H1 (cell line): Measurements from ENCODE around the gene GNG13. TPM values are rescaled to one million over a fixed set of nuclear protein-coding genes. Genes with fewer than 3 reads are reported as not detected.

ENCODE experiments used
- CTCF ChIA-PET: fragments of 300-600 bp; sonication (Branson Sonifier 250); formaldehyde crosslinking; loops from one replicate; lab custom pipeline; 2021; ENCODE audit not compliant: partially characterized antibody; lab: Charles Lee
- POLR2A ChIA-PET: fragments of 300-600 bp; sonication (Branson Sonifier 250); formaldehyde crosslinking; loops from one replicate; lab custom pipeline; 2021; ENCODE audit warnings: inconsistent platforms; ENCODE audit not compliant: partially characterized antibody; lab: Charles Lee
- DNase-seq, 2 experiments: peaks; one replicate each; pipeline versions ENCODE4 v3.0.0 to v3.0.0-alpha.2; 2010 to 2022; ENCODE audit warnings: low spot score in 2 of 2, low read depth in 1 of 2, mixed read lengths in 1 of 2
- FAIRE-seq: peaks from 2 replicates; lab custom pipeline; 2011; peaks lifted over from hg19 to GRCh38; lab: Jason Lieb, UNC
- H2AFZ ChIP-seq: 2 replicates; pipeline ENCODE4 v1.8.1; 2012; ENCODE audit warnings: low read length, inconsistent platforms
- H2AK5ac ChIP-seq: 2 replicates; pipeline ENCODE4 v1.6.1; 2013; ENCODE audit warnings: low read depth, low read length
- H2BK120ac ChIP-seq: replicated peaks from 2 replicates; pipeline ENCODE3; 2013; ENCODE audit warnings: low read depth, low read length, inconsistent platforms
- H2BK12ac ChIP-seq: 2 replicates; pipeline ENCODE4 v1.6.1; 2013; ENCODE audit warnings: low read depth, low read length
- H2BK15ac ChIP-seq: 2 replicates; pipeline ENCODE4 v1.6.1; 2013; ENCODE audit warnings: low read length
- H2BK20ac ChIP-seq: 2 replicates; pipeline ENCODE4 v1.6.1; 2013; ENCODE audit warnings: low read length
- H2BK5ac ChIP-seq: 2 replicates; pipeline ENCODE4 v1.6.1; 2013; ENCODE audit warnings: low read depth, low read length
- H3K14ac ChIP-seq: 2 replicates; pipeline ENCODE4 v1.6.1; 2013; ENCODE audit warnings: inconsistent platforms; ENCODE audit not compliant: insufficient read length
- H3K18ac ChIP-seq: 2 replicates; pipeline ENCODE4 v1.6.1; 2013; ENCODE audit warnings: low read length; ENCODE audit errors: extremely low read depth
- H3K23ac ChIP-seq: 2 replicates; pipeline ENCODE4 v1.6.1; 2013; ENCODE audit warnings: inconsistent platforms; ENCODE audit not compliant: insufficient read length
- H3K23me2 ChIP-seq: 2 replicates; pipeline ENCODE4 v1.6.1; 2013; ENCODE audit warnings: low read depth, low read length
- H3K27ac ChIP-seq: 2 replicates; pipeline ENCODE4 v1.6.1; 2011; ENCODE audit warnings: low read depth, low read length, inconsistent platforms
- H3K27me3 ChIP-seq, 4 experiments: replicated peaks in 1 of 4; 1 replicate in 1 of 4; 2 replicates in 3 of 4; pipeline versions ENCODE4 v1.6.1 to v1.8.1; 2011 to 2013; ENCODE audit warnings: low read length in 3 of 4, mild to moderate bottlenecking in 3 of 4, inconsistent platforms in 2 of 4, mixed read lengths in 2 of 4, moderate library complexity in 1 of 4; ENCODE audit not compliant: control insufficient read depth in 3 of 4, insufficient read depth in 3 of 4; ENCODE audit errors: extremely low read depth in 1 of 4
- H3K36me3 ChIP-seq, 4 experiments: 2 replicates each; pipeline versions ENCODE4 v1.6.1 to v1.8.1; 2011 to 2013; ENCODE audit warnings: mild to moderate bottlenecking in 4 of 4, low read length in 3 of 4, moderate library complexity in 2 of 4, control low read depth in 1 of 4, inconsistent platforms in 1 of 4; ENCODE audit not compliant: insufficient read depth in 4 of 4, control insufficient read depth in 2 of 4
- H3K4ac ChIP-seq: replicated peaks from 2 replicates; pipeline ENCODE3; 2013; ENCODE audit warnings: low read length, low read depth, mixed read lengths, inconsistent platforms; ENCODE audit not compliant: insufficient read length
- H3K4me1 ChIP-seq, 4 experiments: replicated peaks in 1 of 4; 1 replicate in 1 of 4; 2 replicates in 3 of 4; pipeline versions ENCODE4 v1.6.1 to v1.8.1; 2011 to 2013; ENCODE audit warnings: low read length in 3 of 4, inconsistent platforms in 2 of 4, mixed read lengths in 1 of 4; ENCODE audit not compliant: insufficient read depth in 4 of 4, control insufficient read depth in 3 of 4
- H3K4me2 ChIP-seq, 2 experiments: 2 replicates each; pipeline versions ENCODE4 v1.6.1 to v1.8.1; 2011 to 2013; ENCODE audit warnings: low read depth in 2 of 2, low read length in 2 of 2, control low read depth in 1 of 2, inconsistent platforms in 1 of 2, mild to moderate bottlenecking in 1 of 2; ENCODE audit not compliant: insufficient read depth in 1 of 2
- H3K4me3 ChIP-seq, 4 experiments: fragments of 200-600, 300-600 bp in 1 of 4; sonication (generic), shearing (Covaris generic), sonication (Bioruptor Twin) in 1 of 4; 2 replicates each; pipeline versions ENCODE4 v1.5.1 to v1.8.1; 2011 to 2016; ENCODE audit warnings: low read length in 4 of 4, low read depth in 3 of 4, control low read depth in 2 of 4, inconsistent platforms in 2 of 4, mild to moderate bottlenecking in 2 of 4, mixed read lengths in 1 of 4, moderate library complexity in 1 of 4; ENCODE audit not compliant: insufficient read depth in 2 of 4; ENCODE audit errors: extremely low read depth in 1 of 4
- H3K56ac ChIP-seq: replicated peaks from 2 replicates; pipeline ENCODE3; 2013; ENCODE audit warnings: low read depth, mild to moderate bottlenecking, mixed read lengths, low read length, inconsistent platforms; ENCODE audit not compliant: insufficient read length
- H3K79me1 ChIP-seq: 2 replicates; pipeline ENCODE4 v1.6.1; 2013; ENCODE audit warnings: low read depth, low read length, control low read depth
- H3K79me2 ChIP-seq, 2 experiments: 2 replicates each; pipeline versions ENCODE4 v1.6.1 to v1.8.1; 2012 to 2013; ENCODE audit warnings: low read length in 2 of 2, mild to moderate bottlenecking in 2 of 2, inconsistent platforms in 1 of 2; ENCODE audit not compliant: insufficient read depth in 2 of 2, control insufficient read depth in 1 of 2
- H3K9ac ChIP-seq, 4 experiments: replicated peaks in 1 of 4; 1 replicate in 1 of 4; 2 replicates in 3 of 4; pipeline versions ENCODE4 v1.6.1 to v1.8.1; 2011 to 2013; ENCODE audit warnings: low read depth in 3 of 4, low read length in 3 of 4, control low read depth in 2 of 4, mild to moderate bottlenecking in 2 of 4, moderate library complexity in 2 of 4, inconsistent platforms in 1 of 4; ENCODE audit errors: extremely low read depth in 1 of 4
- H3K9me3 ChIP-seq, 2 experiments: 2 replicates each; pipeline versions ENCODE4 v1.6.1 to v1.8.1; 2012 to 2013; ENCODE audit warnings: mild to moderate bottlenecking in 2 of 2, moderate library complexity in 2 of 2, control low read depth in 1 of 2, inconsistent platforms in 1 of 2, low read depth in 1 of 2, low read length in 1 of 2, mixed read lengths in 1 of 2; ENCODE audit not compliant: insufficient read depth in 2 of 2
- H4K20me1 ChIP-seq, 2 experiments: replicated peaks in 1 of 2; 2 replicates each; pipeline versions ENCODE3 to v1.8.1; 2011 to 2013; ENCODE audit warnings: inconsistent platforms in 2 of 2, low read length in 2 of 2, mild to moderate bottlenecking in 1 of 2; ENCODE audit not compliant: insufficient read depth in 2 of 2, control insufficient read depth in 1 of 2
- H4K5ac ChIP-seq: 2 replicates; pipeline ENCODE4 v1.6.1; 2013; ENCODE audit warnings: low read length, low read depth, mixed read lengths, inconsistent platforms; ENCODE audit not compliant: insufficient read length
- H4K8ac ChIP-seq: 2 replicates; pipeline ENCODE4 v1.8.0; 2013; ENCODE audit warnings: mild to moderate bottlenecking, moderate library complexity, low read length, inconsistent platforms; ENCODE audit not compliant: insufficient read depth; ENCODE audit errors: extremely low read depth
- H4K91ac ChIP-seq: replicated peaks from 2 replicates; pipeline ENCODE3; 2013; ENCODE audit warnings: low read length, mixed read lengths, inconsistent platforms; ENCODE audit not compliant: insufficient read length
- CREB1 ChIP-seq: IDR thresholded peaks from 2 replicates; pipeline ENCODE4 v1.6.1; 2012; ENCODE audit warnings: inconsistent platforms
- CTCF ChIP-seq, 3 experiments: IDR thresholded peaks; 1 replicate in 2 of 3; 2 replicates in 1 of 3; pipeline versions ENCODE4 v1.5.1 to v1.6.1; 2011; ENCODE audit warnings: low read length in 3 of 3, mild to moderate bottlenecking in 3 of 3, inconsistent platforms in 2 of 3, low read depth in 1 of 3, moderate library complexity in 1 of 3; ENCODE audit not compliant: insufficient read depth in 1 of 3; ENCODE audit errors: control extremely low read depth in 1 of 3
- JUND ChIP-seq: IDR thresholded peaks from 2 replicates; pipeline ENCODE4 v1.6.1; 2011; ENCODE audit warnings: mild to moderate bottlenecking, improper control_type of control experiment, low read length
- POLR2A ChIP-seq, 2 experiments: IDR thresholded peaks; 1 replicate in 1 of 2; 2 replicates in 1 of 2; pipeline ENCODE4 v1.6.1; 2011; ENCODE audit warnings: low read depth in 2 of 2, low read length in 2 of 2, mild to moderate bottlenecking in 2 of 2; ENCODE audit errors: control extremely low read depth in 1 of 2
- RBBP5 ChIP-seq: IDR thresholded peaks from 2 replicates; pipeline ENCODE4 v1.7.1; 2012; ENCODE audit warnings: low read depth, mild to moderate bottlenecking, inconsistent platforms, low read length, moderate library complexity, borderline replicate concordance
- SIRT6 ChIP-seq: IDR thresholded peaks from one replicate; pipeline ENCODE4 v1.7.1; 2012; ENCODE audit warnings: low read length, inconsistent platforms
- SP4 ChIP-seq: IDR thresholded peaks from 2 replicates; pipeline ENCODE4 v1.6.1; 2012; ENCODE audit warnings: low read length, inconsistent platforms
- TBP ChIP-seq: IDR thresholded peaks from 2 replicates; pipeline ENCODE4 v1.6.1; 2011; ENCODE audit warnings: low read depth, low read length, improper control_type of control experiment
- USF2 ChIP-seq: IDR thresholded peaks from 2 replicates; pipeline ENCODE4 v1.6.1; 2011; ENCODE audit warnings: low read length, improper control_type of control experiment
- ZNF274 ChIP-seq: IDR thresholded peaks from 2 replicates; pipeline ENCODE4 v1.7.0; 2012; ENCODE audit warnings: low read length, borderline replicate concordance; ENCODE audit errors: extremely low read depth
- WGBS, 2 experiments: shearing (Covaris generic) in 1 of 2; methylation state at CpG; one replicate each; pipeline versions ENCODE4 v1.1.6 to v1.1.7; 2013 to 2015; ENCODE audit warnings: low lambda C conversion rate in 2 of 2, mixed read lengths in 2 of 2, inconsistent platforms in 1 of 2, low coverage in 1 of 2, missing lambda C conversion rate in 1 of 2; ENCODE audit not compliant: insufficient replicate concordance in 2 of 2, insufficient coverage in 1 of 2, insufficient read length in 1 of 2; ENCODE audit errors: extremely low coverage in 1 of 2, missing lambda C conversion rate in 1 of 2; 5-methylcytosine and 5-hydroxymethylcytosine counted together
- polyA plus RNA-seq, 7 experiments: library from polyadenylated mRNA; depleted of rRNA in 3 of 7; stranded (reverse) in 5 of 7; unstranded in 2 of 7; fragments of >200 nt in 5 of 7; fragments of 200-250 nt in 2 of 7; gene quantifications; 1 replicate in 5 of 7; 2 replicates in 1 of 7; 4 replicates in 1 of 7; pipeline versions ENCODE4 v1.2.1 to v1.2.3, GENCODE V29; 2011 to 2013; ENCODE audit warnings: missing spikeins in 2 of 7, mixed read lengths in 2 of 7
- total RNA-seq: library from RNA; stranded (reverse); fragmentation: NEBNext Ultra II Directional; extraction: Animal tissue kit (Norgen Biotek cat#: 25700); gene quantifications from 2 replicates; pipeline ENCODE4 v1.2.1, GENCODE V29; 2021

GNG13 gene
- total and polyA plus RNA-seq, 2 of the 8 experiments (the other 6 are each of a cell fraction or from before 2014, with no cell fraction given), result not detected

GRCh38 chr16:769184-769784, 31.2 kb downstream of the GNG13 start:
- H3K4me1 ChIP-seq, result peaks cover 0 to 8% (median 6%) of the 10 kb centered on the region in 4 experiments; a peak in 5 of 7 replicates
- H3K23me2 ChIP-seq, result no peaks in the 10 kb centered on the region; the same call in 1 of the 2 replicates
- no peak overlapping the region for H3K23ac ChIP-seq
- WGBS, 2 experiments, result 64% methylated on average over 11 of the region's 20 CpGs; no CpG with 5 or more reads in 1 of the 2 experiments
- H3K9ac ChIP-seq, result no peak overlapping the region
- no peak overlapping the region for H2BK20ac ChIP-seq
- POLR2A ChIA-PET, result interaction anchor here (1.0 to 2.3 kb wide), 4 partner anchors 10 to 49 kb away, joined by 3 to 7 read pairs (median 4); partner anchors contain the start of gene ANTKMT
- no peak overlapping the region for H3K4ac ChIP-seq
- H2BK12ac ChIP-seq, result no peak overlapping the region
- H3K79me2 ChIP-seq, result no peaks in the 10 kb centered on the region
- DNase-seq (no peak), FAIRE-seq (no peak)
- H3K4me3 ChIP-seq, result 0 out of 8 replicates have a peak overlapping the region, but pooled peaks of 1 of the 4 experiments have one; percentile 19
- no peak overlapping the region for H4K5ac ChIP-seq
- no peak overlapping the region for H2AK5ac ChIP-seq
- H2BK15ac ChIP-seq, result peak overlapping the region; percentile 46; the same call in 1 of the 2 replicates
- H3K14ac ChIP-seq, result no peak overlapping the region
- peak overlapping the region; percentile 89 for H4K91ac ChIP-seq
- CTCF ChIA-PET, result interaction anchor here (0.6 to 1.3 kb wide), 5 partner anchors 19 to 61 kb away, joined by 3 to 5 read pairs (median 3); partner anchors contain the start of gene CIAO3
- H3K27ac ChIP-seq, result no peak overlapping the region
- no peaks in the 10 kb centered on the region for H3K36me3 ChIP-seq
- H2AFZ ChIP-seq, result no peak overlapping the region
- no peak overlapping the region for H3K56ac ChIP-seq
- H2BK120ac ChIP-seq, result no peak overlapping the region
- H3K18ac ChIP-seq, result no peak overlapping the region; the same call in 1 of the 2 replicates
- no peak overlapping the region for H3K4me2 ChIP-seq
- H4K8ac ChIP-seq, result peak overlapping the region; percentile 2; the same call in 1 of the 2 replicates
- H4K20me1 ChIP-seq, result no peaks in the 10 kb centered on the region
- H3K79me1 ChIP-seq, result no peaks in the 10 kb centered on the region
- no peaks in the 10 kb centered on the region for H3K27me3 ChIP-seq
- no peak overlapping the region for H2BK5ac ChIP-seq
- no peaks in the 10 kb centered on the region for H3K9me3 ChIP-seq
- no peak for TF ChIP-seq RBBP5
- no peak for TF ChIP-seq POLR2A (IDR thresholded peaks at IDR 0.05; ENCODE audit: control extremely low read depth in 1 of 2, low read depth in 2 of 2, low read length in 2 of 2)
- TF ChIP-seq SP4, result no peak
- no peak for TF ChIP-seq CREB1
- no peak for TF ChIP-seq TBP
- no peak for TF ChIP-seq CTCF (IDR thresholded peaks at IDR 0.05; ENCODE audit: control extremely low read depth in 1 of 3, insufficient read depth in 1 of 3, low read depth in 1 of 3, low read length in 3 of 3)
- no peak for TF ChIP-seq ZNF274
- TF ChIP-seq SIRT6, result no peak
- TF ChIP-seq JUND, result no peak
- no peak for TF ChIP-seq USF2
